ENCODE data around the gene ZFP30. TPM values are rescaled to one million over a fixed set of nuclear protein-coding genes. Genes with fewer than 3 reads are reported as not detected.
A peak's percentile ranks its signal among the peaks of the same experiment; 100 is the strongest.

The ZFP30 gene
- total RNA-seq: 10 to 100 TPM in 2 of 3 donors, 1 to 10 TPM in 1; 8.2 to 14.7 (median 11.0) TPM
- long read RNA-seq, donor 1, partial matches to known transcripts: 1 of 2 reads
- long read RNA-seq, donor 1, other reads (novel, unspliced or antisense): 1 of 2 reads
- long read RNA-seq, donor 2, partial matches to known transcripts: 1 of 3 reads
- long read RNA-seq, donor 2, other reads (novel, unspliced or antisense): 2 of 3 reads

- intact Hi-C loops (cut with DNase I, micrococcal nuclease): no loop called here
- ATAC-seq: peak; percentile 94
- no peak for TF ChIP-seq CTCF (IDR thresholded peaks at IDR 0.05)
Observed at GRCh38 chr19:37655301-37655688, at the start of gene ZFP30. Gene ZFP30 (minus strand): TSS chr19:37655465. CDS start chr19:37647822, 7,643 bp downstream.

GRCh38 chr19:37699057-37699456 is 43.8 kb upstream of the ZFP30 start:
- peaks cover 2% of the 10 kb centered on the region for H3K9me3 ChIP-seq
- no peaks in the 10 kb centered on the region for H3K4me1 ChIP-seq (ENCODE audit: low read depth)
- peaks cover 8% of the 10 kb centered on the region for H3K36me3 ChIP-seq (ENCODE audit: low read depth)
- DNase-seq (no peak), ATAC-seq (no peak)
- no peak overlapping the region for H3K4me3 ChIP-seq
- intact Hi-C loops (cut with DNase I, micrococcal nuclease): no loop called here
- TF ChIP-seq CTCF (IDR thresholded peaks at IDR 0.05): no peak

More at GRCh38 chr19:37655301-37655688, at the start of gene ZFP30:
- peak within 1 kb of the TSS; percentile 50 for H3K4me3 ChIP-seq
- peaks cover 4% of the 10 kb centered on the region for H3K9me3 ChIP-seq
- peaks cover 20% of the 10 kb centered on the region for H3K4me1 ChIP-seq (ENCODE audit: low read depth)
- H3K36me3 ChIP-seq (ENCODE audit: low read depth): no peaks in the 10 kb centered on the region
- DNase-seq: peak; percentile 89 to 92 (median 90)

- intact Hi-C loops (cut with DNase I, micrococcal nuclease): no loop called here
- ATAC-seq: no peak
- no peak for TF ChIP-seq CTCF (IDR thresholded peaks at IDR 0.05)
Observed at GRCh38 chr19:37698216-37698615, 43.0 kb upstream of the ZFP30 start.

GRCh38 chr19:37695144-37695899 is 40.1 kb upstream of the ZFP30 start:
- peaks cover 8% of the 10 kb centered on the region for H3K36me3 ChIP-seq (ENCODE audit: low read depth)

More at GRCh38 chr19:37698216-37698615, 43.0 kb upstream of the ZFP30 start:
- H3K4me1 ChIP-seq (ENCODE audit: low read depth): no peaks in the 10 kb centered on the region
- no peak overlapping the region for H3K4me3 ChIP-seq
- H3K36me3 ChIP-seq (ENCODE audit: low read depth): peaks cover 8% of the 10 kb centered on the region
- no peak for DNase-seq
- peaks cover 2% of the 10 kb centered on the region for H3K9me3 ChIP-seq

GRCh38 chr19:37692956-37693620 is 37.8 kb upstream of the ZFP30 start:
- peaks cover 5% of the 10 kb centered on the region for H3K9me3 ChIP-seq

More at GRCh38 chr19:37695144-37695899, 40.1 kb upstream of the ZFP30 start:
- Histone ChIP-seq H3K4me1 (ENCODE audit: low read depth) (no peaks in the 10 kb centered on the region), H3K4me3 (no peak overlapping the region), H3K9me3 (peaks cover 2% of the 10 kb centered on the region)
- ATAC-seq (no peak), DNase-seq (no peak)
- TF ChIP-seq CTCF (IDR thresholded peaks at IDR 0.05): no peak
- intact Hi-C loops (cut with DNase I, micrococcal nuclease): no loop called here

More at GRCh38 chr19:37692956-37693620, 37.8 kb upstream of the ZFP30 start:
- no peak overlapping the region for H3K4me3 ChIP-seq
- DNase-seq: no peak
- intact Hi-C loops (cut with DNase I, micrococcal nuclease): no loop called here
- H3K4me1 ChIP-seq (ENCODE audit: low read depth): no peaks in the 10 kb centered on the region
- TF ChIP-seq CTCF (IDR thresholded peaks at IDR 0.05): no peak
- H3K36me3 ChIP-seq (ENCODE audit: low read depth): no peaks in the 10 kb centered on the region
- no peak for ATAC-seq
